HL-60/S4 (cell line): ENCODE data around the gene DVL2.

Experiments
- in situ Hi-C: fragments of 300-500 bp; cut with MboI; formaldehyde crosslinking; loops from 2 replicates; pipeline ENCODE4 v1.14.3; 2022; ENCODE audit warnings: low sequenced_read_pairs

The DVL2 gene

GRCh38 chr17:7219812-7220592, 14.3 kb downstream of the DVL2 start, which contains the start of the genes ACADVL and DLG4:
Gene ACADVL, plus strand, starts transcription at chr17:7219938. Its CDS starts 47 bp downstream, at chr17:7219985.
Gene DLG4, minus strand, starts transcription at chr17:7219836.
- in situ Hi-C loops, result no loop called here

GRCh38 chr17:7219229-7219811, 15.0 kb downstream of the DVL2 start:
- in situ Hi-C loops, result no loop called here

- in situ Hi-C loops, result no loop called here
These were observed 15.6 kb downstream of the DVL2 start for GRCh38 chr17:7218758-7219157.

GRCh38 chr17:7218166-7218565, 16.2 kb downstream of the DVL2 start:
- in situ Hi-C loops, result no loop called here

GRCh38 chr17:7217113-7217987, 17.0 kb downstream of the DVL2 start:
- in situ Hi-C loops, result no loop called here

GRCh38 chr17:7216242-7217112, 17.8 kb downstream of the DVL2 start:
- in situ Hi-C loops, result no loop called here

GRCh38 chr17:7215652-7216180, 18.6 kb downstream of the DVL2 start:
- in situ Hi-C loops, result no loop called here

GRCh38 chr17:7215136-7215638, 19.1 kb downstream of the DVL2 start:
- in situ Hi-C loops, result no loop called here

GRCh38 chr17:7214300-7215135, 19.8 kb downstream of the DVL2 start:
- in situ Hi-C loops, result no loop called here

GRCh38 chr17:7213895-7214299, 20.4 kb downstream of the DVL2 start:
- in situ Hi-C loops, result no loop called here

- in situ Hi-C loops, result no loop called here
These were observed 22.6 kb downstream of the DVL2 start for GRCh38 chr17:7211491-7212273.

- in situ Hi-C loops, result no loop called here
These were observed 25.4 kb downstream of the DVL2 start for GRCh38 chr17:7208754-7209460.

- in situ Hi-C loops, result no loop called here
These were observed 26.2 kb downstream of the DVL2 start for GRCh38 chr17:7208027-7208571.

- in situ Hi-C loops, result no loop called here
These were observed 27.0 kb downstream of the DVL2 start for GRCh38 chr17:7207120-7208001.

GRCh38 chr17:7205561-7205960, 28.8 kb downstream of the DVL2 start:
- in situ Hi-C loops, result no loop called here

- in situ Hi-C loops, result no loop called here
These were observed 29.4 kb downstream of the DVL2 start for GRCh38 chr17:7204828-7205461.
